HepG2 (cell line): ENCODE data around the gene CDH1.

Experiments used
- CTCF ChIP-seq: sonication (generic); formaldehyde crosslinking; IDR thresholded peaks from 2 replicates; pipeline ENCODE4 v1.5.0; 2020; ENCODE audit warnings: mild to moderate bottlenecking, missing genetic modification reagents, moderate library complexity
- EP300 ChIP-seq, 3 experiments: sonication (generic) in 1 of 3; formaldehyde crosslinking in 1 of 3; IDR thresholded peaks; 2 replicates each; pipeline versions ENCODE4 v1.5.1 to v1.6.1; 2011 to 2020; ENCODE audit warnings: low read depth in 2 of 3, low read length in 2 of 3, borderline replicate concordance in 1 of 3, improper control_type of control experiment in 1 of 3, mild to moderate bottlenecking in 1 of 3, missing genetic modification reagents in 1 of 3, moderate library complexity in 1 of 3
- POLR2A ChIP-seq, 2 experiments: IDR thresholded peaks; 2 replicates each; pipeline ENCODE4 v1.6.1; 2011; ENCODE audit warnings: low read depth in 2 of 2, low read length in 2 of 2, mild to moderate bottlenecking in 1 of 2, moderate library complexity in 1 of 2; ENCODE audit not compliant: insufficient read depth in 1 of 2
- REST ChIP-seq, 2 experiments: IDR thresholded peaks; 2 replicates each; pipeline ENCODE4 v1.6.1; 2011 to 2012; ENCODE audit warnings: low read length in 2 of 2, borderline replicate concordance in 1 of 2, low read depth in 1 of 2, mild to moderate bottlenecking in 1 of 2, moderate library complexity in 1 of 2
- ZBTB49 ChIP-seq: sonication (generic); formaldehyde crosslinking; IDR thresholded peaks from 2 replicates; pipeline ENCODE4 v1.4.0; 2020; ENCODE audit warnings: missing genetic modification reagents, borderline replicate concordance
- ZNF253 ChIP-seq: sonication (generic); formaldehyde crosslinking; IDR thresholded peaks from 2 replicates; pipeline ENCODE4 v1.8.0; 2022; ENCODE audit warnings: mild to moderate bottlenecking, missing genetic modification reagents, borderline replicate concordance
- ZNF75D ChIP-seq: sonication (generic); formaldehyde crosslinking; IDR thresholded peaks from 2 replicates; pipeline ENCODE4 v1.8.1; 2023; ENCODE audit warnings: missing genetic modification reagents, mild to moderate bottlenecking, borderline replicate concordance

GRCh38 chr16:68790130-68790761 lies 53.2 kb downstream of the CDH1 start:
- TF ChIP-seq ZNF75D (CRISPR knock-in tag) (no peak), REST (IDR thresholded peaks at IDR 0.05; ENCODE audit: borderline replicate concordance in 1 of 2, low read depth in 1 of 2, low read length in 2 of 2) (peak in 1 of 2 experiments; percentile 69; a peak in 2 of 4 replicates), POLR2A (IDR thresholded peaks at IDR 0.05; ENCODE audit: insufficient read depth in 1 of 2, low read depth in 2 of 2, low read length in 2 of 2) (peak in 1 of 2 experiments; percentile 69; a peak in 2 of 4 replicates), EP300 (IDR thresholded peaks at IDR 0.05; ENCODE audit: low read depth in 2 of 2, low read length in 2 of 2) (peak; percentile 80 to 93; a peak in 3 of 4 replicates), EP300 (CRISPR knock-in tag; IDR thresholded peaks at IDR 0.05; ENCODE audit: borderline replicate concordance) (peak; percentile 90), CTCF (0 out of 2 replicates have a peak, but pooled peaks have one; percentile 14), ZNF253 (CRISPR knock-in tag) (no peak), ZBTB49 (CRISPR knock-in tag) (no peak)
